Gastroesophageal sphincter (tissue), 3 donors: Measurements from ENCODE around the gene LRRC36.

Source experiments
- EP300 ChIP-seq: sonication (generic); formaldehyde crosslinking; IDR thresholded peaks from one replicate; pipeline ENCODE4 v1.6.1; 2017; ENCODE audit warnings: antibody characterized with exemption, mild to moderate bottlenecking
- TF ChIP-seq, protein P1 (sequence below), 4 experiments: fragments of 200-600 bp in 2 of 4; fragments of 450-650 bp in 2 of 4; sonication (generic) in 1 of 4; IDR thresholded peaks; one replicate each; pipeline ENCODE4 v1.5.1; 2017 to 2019; ENCODE audit warnings: antibody characterized with exemption in 4 of 4, mild to moderate bottlenecking in 2 of 4, moderate library complexity in 2 of 4

DNA sequence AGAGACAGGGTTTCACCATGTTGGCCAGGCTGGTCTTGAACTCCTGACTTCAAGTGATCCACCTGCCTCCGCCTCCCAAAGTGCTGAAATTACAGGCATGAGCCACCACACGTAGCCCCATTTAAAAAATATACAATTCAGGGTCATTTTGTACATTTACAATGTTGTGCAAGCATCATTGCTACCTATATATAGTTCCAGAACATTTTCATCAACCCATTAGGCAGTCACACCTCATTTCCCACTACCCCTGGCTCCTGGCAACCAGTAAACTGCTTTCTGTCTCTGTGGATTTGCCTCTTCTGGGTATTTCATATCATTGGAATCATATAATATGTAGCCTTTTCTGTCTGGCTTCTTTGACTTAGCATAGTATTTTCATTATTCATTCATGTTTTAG, 6.7 kb downstream of the LRRC36 start:
- no peak for TF ChIP-seq EP300
- TF ChIP-seq, protein P1, sequence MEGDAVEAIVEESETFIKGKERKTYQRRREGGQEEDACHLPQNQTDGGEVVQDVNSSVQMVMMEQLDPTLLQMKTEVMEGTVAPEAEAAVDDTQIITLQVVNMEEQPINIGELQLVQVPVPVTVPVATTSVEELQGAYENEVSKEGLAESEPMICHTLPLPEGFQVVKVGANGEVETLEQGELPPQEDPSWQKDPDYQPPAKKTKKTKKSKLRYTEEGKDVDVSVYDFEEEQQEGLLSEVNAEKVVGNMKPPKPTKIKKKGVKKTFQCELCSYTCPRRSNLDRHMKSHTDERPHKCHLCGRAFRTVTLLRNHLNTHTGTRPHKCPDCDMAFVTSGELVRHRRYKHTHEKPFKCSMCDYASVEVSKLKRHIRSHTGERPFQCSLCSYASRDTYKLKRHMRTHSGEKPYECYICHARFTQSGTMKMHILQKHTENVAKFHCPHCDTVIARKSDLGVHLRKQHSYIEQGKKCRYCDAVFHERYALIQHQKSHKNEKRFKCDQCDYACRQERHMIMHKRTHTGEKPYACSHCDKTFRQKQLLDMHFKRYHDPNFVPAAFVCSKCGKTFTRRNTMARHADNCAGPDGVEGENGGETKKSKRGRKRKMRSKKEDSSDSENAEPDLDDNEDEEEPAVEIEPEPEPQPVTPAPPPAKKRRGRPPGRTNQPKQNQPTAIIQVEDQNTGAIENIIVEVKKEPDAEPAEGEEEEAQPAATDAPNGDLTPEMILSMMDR (IDR thresholded peaks at IDR 0.05) = no peak
